ENCODE results near the gene DOCK8. TPM values are rescaled to one million over a fixed set of nuclear protein-coding genes. Genes with fewer than 3 reads are reported as not detected.

The DOCK8 gene
- polyA plus RNA-seq, 5 donors = 6.2 to 8.4 (median 7.0) TPM

DNA sequence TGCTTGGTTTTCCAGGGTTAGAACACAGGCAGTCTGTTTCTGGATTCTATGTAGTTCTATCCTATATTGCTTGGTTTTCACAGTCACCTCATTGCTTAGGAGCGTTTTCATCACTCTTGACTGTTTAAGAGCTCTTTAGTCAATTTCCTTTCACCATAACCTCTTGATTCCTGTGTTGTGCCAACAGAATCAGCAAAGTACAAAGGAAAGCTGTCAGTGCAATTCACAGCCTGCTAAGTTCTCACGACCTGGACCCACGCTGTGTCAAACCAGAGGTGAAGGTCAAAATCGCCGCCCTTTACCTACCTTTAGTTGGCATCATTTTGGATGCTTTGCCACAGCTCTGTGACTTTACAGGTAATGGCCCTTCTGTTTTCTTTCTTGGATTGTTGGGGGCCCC is 199.9 kb downstream of the DOCK8 start:
- DNase-seq = no peak

DNA sequence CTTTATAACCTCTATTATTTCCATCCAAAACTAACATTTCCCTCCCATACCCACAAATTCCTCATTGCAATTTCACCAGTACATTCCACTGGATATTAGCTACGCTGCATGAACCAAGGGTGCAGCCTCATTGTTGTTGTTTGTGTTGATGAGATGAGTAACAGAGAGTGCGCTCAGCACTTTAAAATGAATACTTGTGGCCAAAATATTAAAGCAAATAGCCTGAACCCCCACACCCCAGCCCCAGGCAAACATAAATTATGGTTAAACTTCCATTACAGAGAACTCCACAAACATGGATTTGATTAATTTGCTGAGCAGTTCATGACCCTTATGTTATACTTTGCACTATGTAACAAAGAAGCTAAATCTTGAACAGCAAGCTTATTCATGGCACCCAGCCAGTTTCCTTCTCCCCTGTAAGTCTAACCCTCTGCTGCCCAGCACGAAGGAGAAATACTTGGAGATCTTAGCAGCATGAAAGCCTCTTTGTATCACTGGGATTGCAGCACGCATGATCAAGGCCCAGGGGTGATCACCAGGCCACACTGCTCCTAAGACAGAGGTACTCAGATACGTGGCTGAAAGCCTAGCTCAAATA is 205.0 kb downstream of the DOCK8 start:
- DNase-seq = peak; percentile 35 to 45

DNA sequence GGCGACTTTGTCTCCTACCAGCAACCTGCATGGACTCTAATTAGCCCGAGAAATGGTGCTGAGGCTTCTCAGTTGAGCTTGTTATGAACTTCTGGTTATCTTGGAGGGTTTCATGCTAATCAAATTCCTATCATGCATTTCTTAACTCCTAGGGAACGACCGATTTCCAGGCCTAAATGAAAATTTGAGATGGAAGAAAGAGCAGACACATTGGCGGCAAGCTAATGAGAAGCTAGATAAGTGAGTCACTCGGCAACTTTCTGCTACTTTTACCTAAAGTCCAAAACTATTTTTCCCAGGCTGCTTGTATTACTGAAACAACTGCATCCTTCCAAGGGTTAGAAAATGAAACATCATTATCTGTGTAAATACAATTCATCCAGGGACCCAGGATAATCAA is 207.2 kb downstream of the DOCK8 start:
- no peak for DNase-seq

DNA sequence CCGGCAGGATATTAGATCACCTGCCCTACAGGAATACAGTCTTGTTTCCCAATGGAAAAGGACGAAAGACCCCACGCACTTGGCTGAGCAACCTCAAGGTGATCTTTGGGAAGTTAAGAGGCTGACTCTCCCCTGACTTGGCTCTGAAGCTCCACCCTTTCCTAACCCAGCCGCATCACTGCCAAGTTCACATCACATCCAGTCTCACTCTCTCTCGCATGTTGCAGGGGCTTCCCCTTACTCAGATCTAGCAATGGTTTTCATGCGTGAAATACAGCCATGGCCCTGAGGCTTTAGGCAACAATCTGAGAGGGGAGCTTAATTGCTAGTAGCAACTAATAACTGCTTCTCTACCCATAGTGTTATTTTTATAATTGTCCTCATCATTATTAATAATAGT is 211.6 kb downstream of the DOCK8 start:
- DNase-seq = no peak

DNA sequence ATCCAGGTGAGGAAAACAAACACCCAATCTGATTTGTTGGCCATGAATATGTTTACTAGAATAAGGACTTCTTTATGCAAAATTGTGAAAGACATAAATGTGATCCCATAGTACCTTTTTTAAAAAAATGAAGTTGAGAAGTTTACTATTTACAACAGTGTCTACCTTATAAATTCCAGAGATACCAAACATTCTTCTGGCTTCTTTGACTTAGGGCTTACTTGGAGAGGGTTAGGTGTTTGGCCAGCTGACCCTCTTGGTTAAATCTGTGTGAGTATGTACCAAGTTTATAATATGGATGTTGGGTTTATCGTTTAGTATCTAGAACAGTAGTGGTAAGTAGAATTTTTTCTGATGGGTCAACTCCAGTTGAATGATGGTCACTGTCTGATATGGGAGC is 212.3 kb downstream of the DOCK8 start:
- no peak for DNase-seq

DNA sequence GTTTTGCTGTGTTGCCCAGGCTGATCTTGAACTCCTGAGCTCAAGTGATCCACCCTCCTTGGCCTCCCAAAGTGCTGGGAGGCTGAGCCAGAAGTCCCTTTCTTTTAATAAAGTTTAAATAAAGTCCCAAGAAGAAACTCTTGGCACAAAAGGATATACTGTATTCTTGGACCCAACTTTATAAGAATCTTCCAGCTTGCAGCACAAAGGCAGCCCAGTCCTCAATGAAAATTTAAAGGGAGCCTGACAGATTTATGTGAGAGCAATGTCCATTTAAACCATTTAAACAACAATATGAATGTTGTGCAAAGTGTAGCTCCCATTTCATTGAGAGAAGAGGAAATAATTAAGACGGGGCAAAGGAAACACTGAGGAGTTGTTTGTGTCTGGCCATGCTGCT is 217.0 kb downstream of the DOCK8 start:
- no peak for DNase-seq

DNA sequence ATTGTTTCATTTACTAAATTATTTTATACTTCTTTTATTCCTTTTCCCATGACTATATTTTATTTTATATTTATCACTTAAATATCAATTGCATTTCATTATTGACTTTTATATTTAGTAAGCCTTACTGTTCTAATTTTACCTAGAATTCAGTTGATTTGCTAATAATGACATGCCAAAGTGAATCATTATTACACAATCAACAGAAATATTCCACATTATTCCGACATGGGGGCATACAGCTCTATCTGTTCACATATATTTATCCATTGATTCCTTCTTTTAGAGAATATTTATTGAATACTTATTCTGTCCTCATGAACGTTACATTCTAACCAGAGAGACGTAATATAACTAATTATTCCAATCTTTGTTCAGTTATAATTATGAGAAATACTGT is 221.8 kb downstream of the DOCK8 start:
- no peak for DNase-seq

DNA sequence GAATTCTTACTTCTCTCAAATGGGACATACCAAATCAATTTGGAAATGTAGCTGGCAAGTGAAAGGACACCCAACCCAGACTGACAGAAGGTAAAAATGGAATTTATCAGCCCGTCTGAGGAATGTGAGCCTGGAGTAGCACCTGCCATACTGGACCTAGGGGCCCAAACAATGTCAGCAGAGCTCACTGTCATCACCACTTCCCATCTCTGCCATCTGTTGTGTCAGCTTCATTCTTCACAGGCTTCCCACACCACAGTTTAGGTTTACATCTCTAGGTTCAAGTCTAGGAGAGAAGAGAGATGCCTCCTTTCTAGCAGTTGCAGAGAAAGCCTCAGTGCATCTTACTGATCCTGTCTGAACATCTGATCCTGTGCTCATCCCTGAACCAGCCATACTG is 222.4 kb downstream of the DOCK8 start:
- no peak for DNase-seq

GRCh38 chr9:437574-438001 is 222.9 kb downstream of the DOCK8 start:
- peak; percentile 36 to 66 for DNase-seq

GRCh38 chr9:438066-438465 is 223.4 kb downstream of the DOCK8 start:
- no peak for DNase-seq

DNA sequence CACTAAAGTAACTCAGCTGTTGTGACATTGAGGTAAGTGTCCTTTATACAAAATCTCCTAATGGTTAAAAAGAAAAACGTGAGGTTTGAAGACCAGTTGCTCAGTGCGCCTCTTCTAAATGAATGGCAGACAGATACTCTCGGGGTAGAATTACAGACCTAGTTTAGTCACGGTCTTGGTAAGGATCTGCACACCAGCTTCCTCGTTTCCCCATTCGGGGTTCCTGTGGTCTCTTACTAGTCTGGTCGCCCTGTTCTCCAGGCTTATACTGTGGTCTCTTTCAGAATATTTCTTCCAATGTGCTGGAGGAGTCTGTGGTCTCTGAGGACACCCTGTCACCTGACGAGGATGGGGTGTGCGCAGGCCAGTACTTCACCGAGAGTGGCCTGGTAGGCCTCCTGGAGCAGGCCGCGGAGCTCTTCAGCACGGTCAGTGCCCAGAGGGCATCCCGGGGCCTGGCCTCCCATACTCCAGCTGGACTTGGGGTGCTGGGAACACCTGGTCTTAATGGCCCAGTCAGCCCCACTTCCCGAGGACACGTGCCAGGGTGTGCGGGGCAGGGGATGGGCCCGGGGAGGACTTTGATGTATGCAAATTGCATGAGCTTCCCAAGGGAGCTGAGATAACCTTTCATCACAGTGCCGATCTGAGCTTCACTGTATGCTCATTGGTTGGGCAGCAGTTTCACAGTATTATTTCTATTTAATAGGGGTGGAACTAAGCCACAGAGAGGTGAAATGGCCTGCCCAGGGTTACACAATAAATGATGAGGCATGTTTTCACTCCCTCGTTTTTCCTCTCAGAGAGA is 224.5 kb downstream of the DOCK8 start:
- no peak for DNase-seq

DNA sequence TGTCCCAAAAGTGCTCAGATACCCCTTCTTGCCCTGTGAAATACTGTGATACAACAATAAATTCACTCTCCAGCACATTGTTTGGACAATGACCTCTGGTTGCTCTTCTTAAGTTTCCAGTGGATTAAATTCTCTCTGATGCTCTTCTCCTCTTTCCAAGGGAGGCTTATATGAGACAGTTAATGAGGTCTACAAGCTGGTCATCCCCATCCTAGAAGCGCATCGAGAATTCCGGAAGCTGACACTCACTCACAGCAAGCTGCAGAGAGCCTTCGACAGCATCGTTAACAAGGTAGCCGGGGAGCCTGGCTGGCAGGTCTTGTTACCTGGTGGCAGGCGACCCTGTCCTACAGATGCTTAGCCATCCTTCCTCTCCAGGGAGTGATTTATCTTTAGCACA is 226.5 kb downstream of the DOCK8 start:
- DNase-seq = no peak

GRCh38 chr9:444528-444927 is 229.9 kb downstream of the DOCK8 start:
- no peak for DNase-seq

DNA sequence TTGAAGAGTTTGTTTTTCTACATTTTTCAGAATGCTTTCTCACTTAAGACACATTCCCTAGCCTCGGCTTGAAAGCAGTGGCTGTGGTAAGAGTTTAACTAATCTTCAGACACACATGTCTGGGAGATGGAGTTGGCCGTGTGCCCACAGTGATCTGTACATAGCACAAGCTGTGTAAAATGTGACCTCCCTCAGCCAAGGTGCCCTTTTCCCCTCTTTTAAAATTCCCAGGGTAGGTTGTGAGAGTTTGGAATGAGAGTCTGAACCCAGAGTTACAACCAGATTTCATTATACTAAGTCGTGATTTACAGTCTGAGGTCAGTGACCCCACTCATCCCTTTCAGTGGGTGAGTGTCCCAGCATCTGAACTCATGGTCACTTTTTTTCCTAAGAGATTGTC is 230.4 kb downstream of the DOCK8 start:
- no peak for DNase-seq

DNA sequence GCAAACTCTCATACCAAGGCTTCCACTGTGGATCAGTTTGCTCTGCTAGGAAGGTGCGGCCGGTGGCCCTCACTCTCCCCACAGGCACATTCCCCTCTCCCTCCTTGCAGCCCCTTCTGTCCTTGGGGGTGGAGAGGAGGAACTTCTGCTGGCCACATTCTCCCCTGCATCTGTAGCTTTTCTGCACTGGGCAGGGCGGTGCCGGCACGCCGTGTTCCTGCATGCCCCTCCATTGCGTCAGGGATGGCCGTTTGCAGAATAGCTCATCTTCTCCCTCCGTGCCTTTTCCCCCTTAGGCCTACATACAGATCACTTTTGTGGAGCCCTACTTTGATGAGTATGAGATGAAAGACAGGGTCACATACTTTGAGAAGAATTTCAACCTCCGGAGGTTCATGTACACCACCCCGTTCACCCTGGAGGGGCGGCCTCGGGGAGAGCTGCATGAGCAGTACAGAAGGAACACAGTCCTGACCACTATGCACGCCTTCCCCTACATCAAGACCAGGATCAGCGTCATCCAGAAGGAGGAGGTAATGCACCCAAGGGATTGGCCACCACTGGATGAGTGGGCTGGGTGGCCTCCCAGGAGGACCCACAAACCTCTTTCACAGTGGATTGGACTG is 231.5 kb downstream of the DOCK8 start:
- no peak for DNase-seq

GRCh38 chr9:447230-448025 is 232.8 kb downstream of the DOCK8 start:
- no peak for DNase-seq

DNA sequence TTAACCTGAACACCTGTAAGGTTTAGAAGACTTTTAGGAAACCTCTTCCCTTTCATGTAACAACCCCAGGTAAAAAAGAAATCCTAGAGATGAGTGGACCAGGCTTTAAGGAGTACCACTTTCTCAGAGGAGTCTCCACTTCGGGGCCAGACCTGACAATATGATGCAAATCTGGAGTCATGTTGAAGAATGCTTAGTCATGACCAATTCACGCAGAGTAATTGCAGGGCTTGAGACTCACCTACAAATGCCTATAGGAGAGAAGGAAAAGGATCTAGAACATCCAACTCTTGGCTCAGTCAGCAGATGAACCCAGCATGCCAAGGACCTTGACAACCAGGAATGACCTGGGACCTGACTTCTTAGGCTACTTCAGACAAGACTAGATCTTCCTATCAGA is 235.4 kb downstream of the DOCK8 start:
- DNase-seq = no peak

DNA sequence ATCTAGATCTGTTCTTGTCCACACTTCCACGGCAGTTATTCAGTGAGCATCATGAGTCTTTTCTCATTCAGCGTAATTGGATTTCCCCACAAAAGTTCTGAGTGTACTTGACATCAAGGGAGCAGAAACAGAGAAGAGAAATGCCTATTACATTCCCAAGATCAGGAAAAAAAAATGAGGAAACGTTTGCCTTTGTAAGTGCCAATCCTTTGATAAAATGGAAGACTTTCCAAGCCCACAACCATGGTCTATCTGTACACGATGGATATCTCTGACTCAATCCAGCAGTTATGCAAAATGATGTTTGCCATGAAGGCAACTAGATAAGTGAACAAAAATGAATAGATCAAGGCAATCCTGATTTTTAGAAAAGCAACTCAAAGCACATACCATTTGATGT is 235.9 kb downstream of the DOCK8 start:
- DNase-seq = no peak

- DNase-seq = no peak
Measured at GRCh38 chr9:453832-454231, 239.2 kb downstream of the DOCK8 start.

DNA sequence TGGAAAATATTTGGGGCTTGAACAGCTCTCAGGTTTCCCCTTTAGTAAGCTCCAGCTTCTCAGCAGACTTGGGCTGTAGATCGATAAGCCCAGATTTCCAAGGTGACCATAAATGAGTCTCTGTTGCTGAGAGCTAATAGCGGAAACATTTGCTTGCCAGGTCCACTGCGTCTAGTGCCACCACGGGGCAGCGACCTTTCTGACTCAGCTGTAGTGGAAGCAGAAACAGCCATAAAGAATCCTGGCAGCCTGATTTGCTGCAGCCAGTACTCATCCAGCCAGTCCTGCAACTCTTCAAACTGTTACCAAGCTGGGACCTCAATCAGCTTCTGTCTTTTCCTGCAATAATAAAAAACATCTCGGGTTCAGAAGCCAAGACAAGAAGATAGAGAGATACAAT is 241.7 kb downstream of the DOCK8 start:
- DNase-seq = no peak

GRCh38 chr9:458590-458989 is 243.9 kb downstream of the DOCK8 start:
- DNase-seq = no peak
